Loucy (cell line): ENCODE results near the gene MYO18B.

Experiments used
- EZH2phosphoT487 ChIP-seq: fragments of 200-600 bp; IDR thresholded peaks from 2 replicates; pipeline ENCODE4 v1.6.1; 2018; ENCODE audit warnings: antibody characterized with exemption, mild to moderate bottlenecking, moderate library complexity, borderline replicate concordance
- TF ChIP-seq, protein P1 (sequence below): fragments of 200-600 bp; sonication (generic); conservative IDR thresholded peaks from 2 replicates; pipeline ENCODE4 v1.5.1; 2014; ENCODE audit warnings: mild to moderate bottlenecking, antibody characterized with exemption, low read length

- TF ChIP-seq, protein P1, sequence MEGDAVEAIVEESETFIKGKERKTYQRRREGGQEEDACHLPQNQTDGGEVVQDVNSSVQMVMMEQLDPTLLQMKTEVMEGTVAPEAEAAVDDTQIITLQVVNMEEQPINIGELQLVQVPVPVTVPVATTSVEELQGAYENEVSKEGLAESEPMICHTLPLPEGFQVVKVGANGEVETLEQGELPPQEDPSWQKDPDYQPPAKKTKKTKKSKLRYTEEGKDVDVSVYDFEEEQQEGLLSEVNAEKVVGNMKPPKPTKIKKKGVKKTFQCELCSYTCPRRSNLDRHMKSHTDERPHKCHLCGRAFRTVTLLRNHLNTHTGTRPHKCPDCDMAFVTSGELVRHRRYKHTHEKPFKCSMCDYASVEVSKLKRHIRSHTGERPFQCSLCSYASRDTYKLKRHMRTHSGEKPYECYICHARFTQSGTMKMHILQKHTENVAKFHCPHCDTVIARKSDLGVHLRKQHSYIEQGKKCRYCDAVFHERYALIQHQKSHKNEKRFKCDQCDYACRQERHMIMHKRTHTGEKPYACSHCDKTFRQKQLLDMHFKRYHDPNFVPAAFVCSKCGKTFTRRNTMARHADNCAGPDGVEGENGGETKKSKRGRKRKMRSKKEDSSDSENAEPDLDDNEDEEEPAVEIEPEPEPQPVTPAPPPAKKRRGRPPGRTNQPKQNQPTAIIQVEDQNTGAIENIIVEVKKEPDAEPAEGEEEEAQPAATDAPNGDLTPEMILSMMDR, result no peak
- TF ChIP-seq EZH2phosphoT487, result no peak
Observed at GRCh38 chr22:25817092-25817943, 75.3 kb downstream of the MYO18B start.
